Measurements from ENCODE around the gene MPZL1.

MPZL1 gene

DNA sequence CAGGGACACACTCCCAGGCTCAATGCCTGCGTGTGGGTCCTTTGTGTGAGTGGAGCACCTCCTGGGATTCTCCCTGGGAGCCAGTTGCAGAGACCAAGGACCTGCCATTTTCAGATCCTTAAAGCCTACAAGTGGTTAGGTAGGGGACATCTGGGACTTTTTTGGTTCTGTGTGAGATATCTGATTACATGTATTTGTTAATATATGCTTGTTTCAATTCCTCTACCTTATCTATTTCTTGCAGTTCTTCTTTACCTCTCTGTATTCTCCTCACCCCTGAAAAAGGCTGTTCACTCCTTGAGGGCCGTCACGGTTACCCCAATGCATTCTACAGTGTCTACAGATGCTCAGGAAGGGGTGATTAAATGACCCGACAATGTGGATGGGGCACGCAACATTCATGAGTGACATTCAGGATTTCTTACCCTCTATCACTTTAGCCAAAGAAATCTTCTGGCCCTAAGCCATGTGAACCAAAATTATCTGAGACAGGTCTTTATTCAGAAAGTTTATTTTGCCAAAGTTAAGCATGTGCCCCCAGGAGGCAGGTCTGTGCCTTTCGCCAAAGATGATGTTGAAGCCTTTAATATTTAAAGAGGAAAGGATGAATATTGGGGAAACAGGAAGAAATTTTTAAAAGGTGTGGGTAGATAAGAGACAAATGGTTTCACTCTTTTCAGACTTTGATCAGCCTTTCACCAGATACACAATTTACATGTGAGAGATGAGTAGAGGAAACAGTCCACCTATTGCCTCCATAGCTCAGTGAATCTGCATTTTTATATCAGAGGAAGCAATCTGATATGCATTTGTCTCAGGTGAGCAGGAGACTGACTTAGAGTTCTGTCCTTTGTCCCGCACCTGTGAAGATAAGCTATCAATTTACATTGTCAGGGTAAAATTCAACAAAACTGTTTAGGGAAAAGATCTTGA, 44.6 kb upstream of the MPZL1 start:
- H3K4me3 ChIP-seq (ENCODE audit: low read depth, low read length): no peak overlapping the region
- H3K36me3 ChIP-seq: no peaks in the 10 kb centered on the region
- no peak for DNase-seq
- no peaks in the 10 kb centered on the region for H3K27me3 ChIP-seq
- H3K9me3 ChIP-seq: no peaks in the 10 kb centered on the region
- TF ChIP-seq, protein P1, sequence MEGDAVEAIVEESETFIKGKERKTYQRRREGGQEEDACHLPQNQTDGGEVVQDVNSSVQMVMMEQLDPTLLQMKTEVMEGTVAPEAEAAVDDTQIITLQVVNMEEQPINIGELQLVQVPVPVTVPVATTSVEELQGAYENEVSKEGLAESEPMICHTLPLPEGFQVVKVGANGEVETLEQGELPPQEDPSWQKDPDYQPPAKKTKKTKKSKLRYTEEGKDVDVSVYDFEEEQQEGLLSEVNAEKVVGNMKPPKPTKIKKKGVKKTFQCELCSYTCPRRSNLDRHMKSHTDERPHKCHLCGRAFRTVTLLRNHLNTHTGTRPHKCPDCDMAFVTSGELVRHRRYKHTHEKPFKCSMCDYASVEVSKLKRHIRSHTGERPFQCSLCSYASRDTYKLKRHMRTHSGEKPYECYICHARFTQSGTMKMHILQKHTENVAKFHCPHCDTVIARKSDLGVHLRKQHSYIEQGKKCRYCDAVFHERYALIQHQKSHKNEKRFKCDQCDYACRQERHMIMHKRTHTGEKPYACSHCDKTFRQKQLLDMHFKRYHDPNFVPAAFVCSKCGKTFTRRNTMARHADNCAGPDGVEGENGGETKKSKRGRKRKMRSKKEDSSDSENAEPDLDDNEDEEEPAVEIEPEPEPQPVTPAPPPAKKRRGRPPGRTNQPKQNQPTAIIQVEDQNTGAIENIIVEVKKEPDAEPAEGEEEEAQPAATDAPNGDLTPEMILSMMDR (IDR thresholded peaks at IDR 0.05; ENCODE audit: low read depth, low read length): no peak
- peaks cover 6% of the 10 kb centered on the region for H3K4me1 ChIP-seq

DNA sequence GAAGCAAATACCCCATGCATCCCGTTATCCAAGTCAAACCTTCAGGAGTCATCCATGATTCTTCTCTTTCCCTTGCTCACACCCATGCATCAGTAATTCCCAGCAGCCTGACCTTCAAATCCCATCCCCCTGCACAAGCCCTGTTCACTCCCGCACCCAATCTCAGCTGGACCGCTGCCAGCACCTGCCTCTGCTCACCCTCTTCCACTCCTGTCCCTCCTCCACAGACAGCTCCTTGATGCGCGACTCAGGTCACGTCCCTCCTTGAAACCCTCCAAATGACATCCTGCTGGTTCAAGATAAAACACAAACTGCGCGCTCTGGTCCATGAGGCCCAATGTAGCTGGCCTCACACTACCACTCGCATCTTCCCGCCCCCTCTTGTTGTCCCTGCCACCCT, 43.4 kb upstream of the MPZL1 start:
- peak; percentile 54 for DNase-seq
- H3K36me3 ChIP-seq: no peaks in the 10 kb centered on the region

DNA sequence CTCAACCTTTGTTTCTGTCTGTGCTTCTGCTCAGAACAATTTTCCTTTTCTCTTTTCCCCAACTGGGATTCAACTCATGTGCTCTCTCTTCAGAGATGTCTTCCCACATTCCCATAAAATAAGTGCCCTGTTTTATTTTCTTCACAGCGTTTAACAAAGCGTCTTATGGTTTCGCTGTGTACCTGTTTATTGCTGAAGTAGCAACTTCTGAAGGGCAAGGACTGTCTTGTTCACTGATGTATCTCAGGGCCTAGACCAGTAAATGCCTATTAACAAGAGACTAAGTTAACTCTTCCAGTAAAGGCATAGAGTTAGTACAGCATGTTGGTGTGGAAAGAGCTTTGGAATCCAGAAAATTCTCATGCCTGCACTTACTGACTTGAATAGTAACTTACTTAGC, 42.9 kb upstream of the MPZL1 start:
- H3K4me3 ChIP-seq (ENCODE audit: low read depth, low read length): no peak overlapping the region
- peaks cover 6% of the 10 kb centered on the region for H3K4me1 ChIP-seq
- H3K9me3 ChIP-seq: no peaks in the 10 kb centered on the region
- H3K36me3 ChIP-seq: no peaks in the 10 kb centered on the region
- no peak for DNase-seq
- no peaks in the 10 kb centered on the region for H3K27me3 ChIP-seq
- TF ChIP-seq, protein P1 (IDR thresholded peaks at IDR 0.05; ENCODE audit: low read depth, low read length): no peak

More for the DNA sequence above, 43.4 kb upstream of the MPZL1 start:
- H3K27me3 ChIP-seq: no peaks in the 10 kb centered on the region
- TF ChIP-seq, protein P1 (IDR thresholded peaks at IDR 0.05; ENCODE audit: low read depth, low read length): no peak
- H3K4me1 ChIP-seq: peaks cover 6% of the 10 kb centered on the region
- H3K4me3 ChIP-seq (ENCODE audit: low read depth, low read length): no peak overlapping the region
- H3K9me3 ChIP-seq: no peaks in the 10 kb centered on the region

DNA sequence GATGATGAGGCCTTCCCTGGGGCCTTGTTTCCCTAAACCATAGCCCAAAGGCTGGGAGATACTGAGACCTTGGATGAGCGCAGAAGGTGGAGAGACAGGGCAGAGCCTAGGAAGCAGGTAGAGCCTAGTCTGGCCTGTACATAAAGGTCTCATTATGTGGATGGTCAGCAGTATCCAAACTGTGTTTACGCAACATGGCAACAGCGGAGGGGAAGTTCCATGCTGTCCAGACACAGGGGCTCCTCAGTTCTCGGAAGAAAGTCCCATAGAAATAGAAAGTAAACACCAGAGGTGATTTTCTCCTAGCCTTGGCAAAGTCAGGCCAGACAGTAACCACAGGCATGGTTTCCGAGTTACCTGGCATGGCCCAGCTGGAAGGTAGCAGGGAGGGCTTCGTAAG, 42.1 kb upstream of the MPZL1 start:
- TF ChIP-seq, protein P1 (IDR thresholded peaks at IDR 0.05; ENCODE audit: low read depth, low read length): no peak
- no peak for DNase-seq
- peaks cover 6% of the 10 kb centered on the region for H3K4me1 ChIP-seq
- H3K4me3 ChIP-seq (ENCODE audit: low read depth, low read length): no peak overlapping the region
- H3K36me3 ChIP-seq: no peaks in the 10 kb centered on the region
- no peaks in the 10 kb centered on the region for H3K9me3 ChIP-seq
- no peaks in the 10 kb centered on the region for H3K27me3 ChIP-seq

DNA sequence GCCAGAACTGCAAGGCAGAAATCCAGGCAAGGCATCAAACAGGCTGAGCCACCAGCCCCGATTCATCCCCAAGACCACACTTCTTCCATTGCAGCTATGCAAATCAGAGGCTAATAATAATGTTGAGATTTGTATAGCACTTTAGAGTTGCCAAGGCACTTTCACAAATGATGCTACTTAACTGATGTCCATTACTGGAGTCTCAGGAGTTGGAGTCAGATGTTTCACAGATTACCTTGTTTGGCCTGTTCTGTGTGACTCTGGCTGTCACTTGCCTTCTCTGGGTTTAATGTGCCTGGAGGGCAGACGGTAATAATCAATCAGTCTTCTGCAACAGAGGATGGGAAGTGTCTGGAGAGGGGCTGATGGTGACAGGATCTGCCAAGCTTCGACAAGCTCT, 40.8 kb upstream of the MPZL1 start:
- Histone ChIP-seq H3K27me3 (no peaks in the 10 kb centered on the region), H3K36me3 (no peaks in the 10 kb centered on the region), H3K4me3 (ENCODE audit: low read depth, low read length) (no peak overlapping the region), H3K4me1 (peaks cover 4% of the 10 kb centered on the region), H3K9me3 (no peaks in the 10 kb centered on the region)
- TF ChIP-seq, protein P1 (IDR thresholded peaks at IDR 0.05; ENCODE audit: low read depth, low read length): no peak
- DNase-seq: peak; percentile 29

DNA sequence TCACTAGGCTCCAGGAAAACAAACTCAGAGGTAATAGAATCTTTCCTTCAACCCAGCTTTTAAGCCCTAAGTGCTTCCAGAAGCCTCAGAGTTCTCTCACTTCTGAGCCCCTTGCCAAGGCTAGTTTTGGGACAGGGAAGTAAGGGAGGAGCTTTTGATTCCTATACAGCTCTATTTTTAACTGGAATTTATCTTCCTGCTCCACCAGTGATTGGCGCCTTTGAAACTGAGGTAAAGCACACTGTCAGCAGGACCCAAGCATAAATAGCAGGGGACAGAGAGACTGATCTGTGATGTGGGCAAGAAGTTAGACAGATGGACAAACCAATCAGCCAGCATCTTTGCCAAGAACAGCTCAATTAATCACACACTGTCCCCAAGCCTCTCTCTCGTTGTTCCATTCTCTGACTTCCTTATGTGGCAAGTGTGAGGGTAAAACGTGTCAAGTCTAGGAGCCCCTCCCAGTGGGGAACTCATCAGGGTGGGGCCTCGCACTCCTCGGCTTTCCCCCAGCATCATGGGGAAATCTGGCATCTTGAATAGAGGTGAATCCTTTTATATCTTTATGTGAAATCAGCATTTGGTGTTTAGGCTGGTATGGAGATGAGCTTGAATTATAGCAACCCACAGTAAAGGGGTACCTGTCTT, 40.2 kb upstream of the MPZL1 start:
- H3K4me1 ChIP-seq: peaks cover 4% of the 10 kb centered on the region
- no peaks in the 10 kb centered on the region for H3K27me3 ChIP-seq
- no peak for DNase-seq
- no peaks in the 10 kb centered on the region for H3K9me3 ChIP-seq
- no peak overlapping the region for H3K4me3 ChIP-seq (ENCODE audit: low read depth, low read length)
- H3K36me3 ChIP-seq: no peaks in the 10 kb centered on the region
- TF ChIP-seq, protein P1 (IDR thresholded peaks at IDR 0.05; ENCODE audit: low read depth, low read length): no peak
